Aorta (tissue), 5 donors: ENCODE measurements around the gene MTIF3. TPM values are rescaled to one million over a fixed set of nuclear protein-coding genes. Genes with fewer than 3 reads are reported as not detected.

Experiments
- ATAC-seq: fragments of 200-7000 bp; cut with Tn5 transposase; one replicate; pipeline ENCODE4 v1.9.1; 2022; ENCODE audit warnings: moderate library complexity; ENCODE audit not compliant: low FRiP score
- DNase-seq, 2 donors: peaks; one replicate each; pipeline ENCODE4 v3.0.0-alpha.2; 2020
- H3K27ac ChIP-seq, 2 donors: one replicate each; pipeline ENCODE4 v1.5.1; 2013; ENCODE audit warnings: low read length in 2 of 2, mild to moderate bottlenecking in 2 of 2, moderate library complexity in 2 of 2, control low read depth in 1 of 2, inconsistent platforms in 1 of 2, low read depth in 1 of 2
- H3K27me3 ChIP-seq, 2 donors: one replicate each; pipeline ENCODE4 v1.6.1; 2013; ENCODE audit warnings: control low read depth in 1 of 2, low read length in 1 of 2, mild to moderate bottlenecking in 1 of 2, moderate library complexity in 1 of 2; ENCODE audit not compliant: insufficient read depth in 2 of 2, control insufficient read depth in 1 of 2
- H3K36me3 ChIP-seq, 2 donors: one replicate each; pipeline ENCODE4 v1.6.1; 2013; ENCODE audit warnings: control low read depth in 1 of 2, low read length in 1 of 2, mild to moderate bottlenecking in 1 of 2; ENCODE audit not compliant: insufficient read depth in 2 of 2, control insufficient read depth in 1 of 2
- H3K4me1 ChIP-seq, 2 donors: one replicate each; pipeline ENCODE4 v1.6.1; 2013; ENCODE audit warnings: low read length in 2 of 2, control low read depth in 1 of 2, mild to moderate bottlenecking in 1 of 2, moderate library complexity in 1 of 2; ENCODE audit not compliant: insufficient read depth in 2 of 2, control insufficient read depth in 1 of 2
- H3K4me3 ChIP-seq, 2 donors: one replicate each; pipeline ENCODE4 v1.5.1; 2013; ENCODE audit warnings: low read length in 2 of 2, control low read depth in 1 of 2, mild to moderate bottlenecking in 1 of 2
- H3K9me3 ChIP-seq: one replicate; pipeline ENCODE4 v1.6.1; 2013; ENCODE audit warnings: mild to moderate bottlenecking, low read length; ENCODE audit not compliant: control insufficient read depth
- WGBS, 2 donors: extraction: QIAGEN DNeasy Blood & Tissue Kit; methylation state at CpG; one replicate each; pipeline ENCODE4 v1.1.7; 2013; 5-methylcytosine and 5-hydroxymethylcytosine counted together
- intact Hi-C, 2 donors: fragments of 100-400 bp; cut with DNase I; formaldehyde crosslinking; loops; one replicate each; pipeline versions ENCODE4 v1.14.2 to v1.15.0; 2022
- long read RNA-seq, 2 donors: library from polyadenylated mRNA; unstranded; transcript quantifications; one replicate each; pipeline ENCODE4 v2.0.0, GENCODE V29; 2020 to 2021
- polyA plus RNA-seq, 2 donors: library from polyadenylated mRNA; stranded (reverse); fragments of 200-250 nt; gene quantifications; one replicate each; pipeline ENCODE4 v1.2.3, GENCODE V29; 2013
- total RNA-seq, 2 donors: library from RNA; stranded (reverse); fragmentation: NEBNext Ultra II Directional; extraction: Animal tissue kit (Norgen Biotek cat#: 25700); gene quantifications; one replicate each; pipeline ENCODE4 v1.2.1, GENCODE V29; 2021
- donor health status: healthy with polysubstance abuse.
- donor health status: Bipolar disorder and iron deficiency.
- donor health status: DM: no; HTN: no; CAD: no.
- donor health status: DM: no; HTN: no; CAD: no.
- donor health status: DM: yes; HTN: yes; CAD: no.

The MTIF3 gene
- 10 to 100 TPM; 26.8 to 43.8 TPM for total RNA-seq
- 10 to 100 TPM; 78.7 to 80.0 TPM for polyA plus RNA-seq
- long read RNA-seq, donor 1, transcript MTIF3-202 (5 exons, 1,005 nt) = major isoform, 9 of 22 reads
- long read RNA-seq, donor 1, partial matches to known transcripts = 1 of 22 reads
- long read RNA-seq, donor 1, other reads (novel, unspliced or antisense) = 11 of 22 reads
- long read RNA-seq, donor 2, partial matches to known transcripts = 0 of 9 reads
- long read RNA-seq, donor 2, other reads (novel, unspliced or antisense) = 7 of 9 reads

- DNase-seq = peak; percentile 95 to 96
Measured at GRCh38 chr13:27449936-27450828, at the start of gene MTIF3. TSS of gene MTIF3 (minus strand) at chr13:27450564. CDS start at chr13:27440448, 10,116 bp downstream.

GRCh38 chr13:27497563-27498230, 47.3 kb upstream of the MTIF3 start:
- no peak overlapping the region for H3K27ac ChIP-seq
- DNase-seq (no peak), ATAC-seq (no peak)
- no peaks in the 10 kb centered on the region for H3K4me1 ChIP-seq
- no peaks in the 10 kb centered on the region for H3K9me3 ChIP-seq
- H3K36me3 ChIP-seq = no peaks in the 10 kb centered on the region
- 84 to 86% methylated on average over 11 of the region's 11 CpGs for WGBS, 2 donors
- no peak overlapping the region for H3K4me3 ChIP-seq
- intact Hi-C loops = no loop called here
- H3K27me3 ChIP-seq = peaks cover 0 to 1% of the 10 kb centered on the region in 2 donors

More at GRCh38 chr13:27449936-27450828, at the start of gene MTIF3:
- no peaks in the 10 kb centered on the region for H3K27me3 ChIP-seq
- H3K36me3 ChIP-seq = no peaks in the 10 kb centered on the region
- intact Hi-C loops = loop anchor here (2.0 to 10.0 kb wide), 4 partner anchors 25 to 1195 kb away; partner anchors contain the start of genes GTF3A (in 1 of the 2), LNX2 (in 1 of the 2) and POLR1D (in 1 of the 2)
- peak within 1 kb of the TSS; percentile 33 to 88 for H3K27ac ChIP-seq
- peaks cover 0 to 3% of the 10 kb centered on the region in 2 donors for H3K4me1 ChIP-seq
- peak; percentile 96 for ATAC-seq
- H3K4me3 ChIP-seq = peak within 1 kb of the TSS; percentile 82 to 88
- WGBS, 2 donors = 0% methylated on average over 79 to 81 of the region's 81 CpGs
- H3K9me3 ChIP-seq = no peaks in the 10 kb centered on the region

GRCh38 chr13:27496536-27497273, 46.3 kb upstream of the MTIF3 start:
- WGBS, 2 donors = 64 to 69% methylated on average over 10 of the region's 10 CpGs

GRCh38 chr13:27496006-27496405, 45.6 kb upstream of the MTIF3 start:
- H3K27ac ChIP-seq = no peak overlapping the region
- H3K36me3 ChIP-seq = no peaks in the 10 kb centered on the region
- H3K4me3 ChIP-seq = no peak overlapping the region
- no peaks in the 10 kb centered on the region for H3K9me3 ChIP-seq
- intact Hi-C loops = no loop called here
- DNase-seq (no peak), ATAC-seq (no peak)
- H3K4me1 ChIP-seq = no peaks in the 10 kb centered on the region
- 65 to 68% methylated on average over 4 of the region's 4 CpGs for WGBS, 2 donors
- peaks cover 0 to 1% of the 10 kb centered on the region in 2 donors for H3K27me3 ChIP-seq

More at GRCh38 chr13:27496536-27497273, 46.3 kb upstream of the MTIF3 start:
- Histone ChIP-seq H3K4me3 (no peak overlapping the region), H3K4me1 (no peaks in the 10 kb centered on the region), H3K9me3 (no peaks in the 10 kb centered on the region), H3K36me3 (no peaks in the 10 kb centered on the region), H3K27me3 (peaks cover 0 to 1% of the 10 kb centered on the region in 2 donors), H3K27ac (no peak overlapping the region)
- no peak for ATAC-seq
- intact Hi-C loops = no loop called here
- no peak for DNase-seq

GRCh38 chr13:27495551-27495950, 45.2 kb upstream of the MTIF3 start:
- 37 to 38% methylated on average over 3 of the region's 3 CpGs for WGBS, 2 donors
- Histone ChIP-seq H3K27ac (no peak overlapping the region), H3K4me3 (no peak overlapping the region), H3K4me1 (no peaks in the 10 kb centered on the region), H3K9me3 (no peaks in the 10 kb centered on the region), H3K27me3 (peaks cover 0 to 1% of the 10 kb centered on the region in 2 donors), H3K36me3 (no peaks in the 10 kb centered on the region)
- ATAC-seq (no peak), DNase-seq (no peak)
- intact Hi-C loops = no loop called here

GRCh38 chr13:27493981-27494380, 43.6 kb upstream of the MTIF3 start:
- no peak overlapping the region for H3K4me3 ChIP-seq
- H3K36me3 ChIP-seq = no peaks in the 10 kb centered on the region
- 62 to 66% methylated on average over 2 of the region's 2 CpGs for WGBS, 2 donors
- no peaks in the 10 kb centered on the region for H3K4me1 ChIP-seq
- DNase-seq = no peak
- H3K27ac ChIP-seq = no peak overlapping the region
- intact Hi-C loops = no loop called here
- no peak for ATAC-seq
- H3K9me3 ChIP-seq = no peaks in the 10 kb centered on the region
- H3K27me3 ChIP-seq = peaks cover 0 to 1% of the 10 kb centered on the region in 2 donors

- WGBS, 2 donors = 58 to 64% methylated on average over 1 of the region's 1 CpG
- Histone ChIP-seq H3K4me1 (no peaks in the 10 kb centered on the region), H3K27me3 (no peaks in the 10 kb centered on the region), H3K9me3 (no peaks in the 10 kb centered on the region), H3K36me3 (no peaks in the 10 kb centered on the region), H3K4me3 (no peak overlapping the region), H3K27ac (no peak overlapping the region)
- intact Hi-C loops = no loop called here
- no peak for DNase-seq
- ATAC-seq = no peak
Measured at GRCh38 chr13:27489456-27489855, 39.1 kb upstream of the MTIF3 start.

- no peak overlapping the region for H3K27ac ChIP-seq
- DNase-seq (no peak), ATAC-seq (no peak)
- no peak overlapping the region for H3K4me3 ChIP-seq
- no peaks in the 10 kb centered on the region for H3K9me3 ChIP-seq
- intact Hi-C loops = no loop called here
- WGBS, 2 donors = 15 to 20% methylated on average over 5 of the region's 5 CpGs
- H3K36me3 ChIP-seq = no peaks in the 10 kb centered on the region
- no peaks in the 10 kb centered on the region for H3K27me3 ChIP-seq
- H3K4me1 ChIP-seq = no peaks in the 10 kb centered on the region
Measured at GRCh38 chr13:27487776-27488175, 37.4 kb upstream of the MTIF3 start.
